ENCODE results near the gene NMT2.

GRCh38 chr10:15176269-15176668 lies 7.8 kb upstream of the NMT2 start:
- TF ChIP-seq CTCF (IDR thresholded peaks at IDR 0.05) (no peak), POLR2A (IDR thresholded peaks at IDR 0.05) (peak; percentile 49)

Data from right lobe of liver (tissue), 4 donors.